A549 (cell line): ENCODE results near the gene CALR3. TPM values are rescaled to one million over a fixed set of nuclear protein-coding genes. Genes with fewer than 3 reads are reported as not detected.

Source experiments
- ATAC-seq, 2 experiments: fragments of 200-7000 bp in 1 of 2; fragments of >200 bp in 1 of 2; cut with Nextera tagmentation in 1 of 2; cut with Tn5 transposase in 1 of 2; 3 replicates each; pipeline versions ENCODE4 v1.8.0 to v1.9.1; 2018 to 2020; ENCODE audit warnings: mild to moderate bottlenecking in 1 of 2, moderate library complexity in 1 of 2
- CTCF ChIA-PET: fragments of 300-600 bp; sonication (Branson Sonifier 250); formaldehyde crosslinking; extraction: SDS; loops from one replicate; lab custom pipeline; 2021; ENCODE audit warnings: antibody characterized with exemption, inconsistent platforms; lab: Yijun Ruan, JAX
- POLR2A ChIA-PET: fragments of 350-600 bp; formaldehyde crosslinking; extraction: SDS; loops from one replicate; lab custom pipeline; 2021; ENCODE audit warnings: antibody characterized with exemption, inconsistent platforms; lab: Yijun Ruan, JAX
- DNase-seq, 2 experiments: peaks; one replicate each; pipeline versions ENCODE4 v3.0.0 to v3.0.0-alpha.2; 2011 to 2016; ENCODE audit warnings: low read depth in 1 of 2, low spot score in 1 of 2
- FAIRE-seq: peaks from 2 replicates; lab custom pipeline; 2011; peaks lifted over from hg19 to GRCh38; lab: Jason Lieb, UNC
- H3K27ac ChIP-seq, 2 experiments: fragments of >200 bp; sonication (Bioruptor Twin); formaldehyde crosslinking; 3 replicates each; pipeline ENCODE4 v1.5.1; 2016 to 2017
- H3K4me1 ChIP-seq: fragments of >200 bp; sonication (Bioruptor Twin); formaldehyde crosslinking; 3 replicates; pipeline ENCODE4 v1.6.1; 2016
- H3K4me2 ChIP-seq: fragments of >200 bp; sonication (Bioruptor Twin); formaldehyde crosslinking; 3 replicates; pipeline ENCODE4 v1.6.1; 2016
- H3K4me3 ChIP-seq: fragments of >200 bp; sonication (Bioruptor Twin); formaldehyde crosslinking; 3 replicates; pipeline ENCODE4 v1.5.1; 2016
- H3K9me3 ChIP-seq: fragments of >200 bp; sonication (Bioruptor Twin); formaldehyde crosslinking; 3 replicates; pipeline ENCODE4 v1.6.1; 2016
- ATOH8 ChIP-seq: fragments of 250-450 bp; sonication (Bioruptor Pico); IDR thresholded peaks from 2 replicates; pipeline ENCODE4 v1.5.0; 2020; ENCODE audit warnings: low read depth, mild to moderate bottlenecking, moderate library complexity
- CEBPB ChIP-seq, 2 experiments: fragments of >200 bp in 1 of 2; sonication (Bioruptor Twin) in 1 of 2; formaldehyde crosslinking in 1 of 2; IDR thresholded peaks; 2 replicates each; pipeline ENCODE4 v1.6.1; 2012 to 2016
- EHF ChIP-seq: fragments of 250-450 bp; sonication (Bioruptor Pico); IDR thresholded peaks from 2 replicates; pipeline ENCODE4 v1.5.0; 2020; ENCODE audit warnings: mild to moderate bottlenecking
- EP300 ChIP-seq, 2 experiments: fragments of >200 bp; sonication (Bioruptor Twin); formaldehyde crosslinking; IDR thresholded peaks; 2 replicates in 1 of 2; 3 replicates in 1 of 2; pipeline ENCODE4 v1.6.1; 2016 to 2017
- FOSL2 ChIP-seq, 2 experiments: fragments of 450-650 bp in 1 of 2; fragments of >200 bp in 1 of 2; sonication (Bioruptor Twin) in 1 of 2; formaldehyde crosslinking; IDR thresholded peaks; 2 replicates each; pipeline versions ENCODE4 v1.5.0 to v1.6.1; 2016 to 2020; ENCODE audit warnings: mild to moderate bottlenecking in 1 of 2, moderate library complexity in 1 of 2
- FOXS1 ChIP-seq: fragments of 250-450 bp; sonication (Bioruptor Pico); IDR thresholded peaks from 2 replicates; pipeline ENCODE4 v1.5.0; 2020; ENCODE audit warnings: mild to moderate bottlenecking, moderate library complexity
- HDAC2 ChIP-seq: fragments of 200-600 bp; sonication (generic); IDR thresholded peaks from 2 replicates; pipeline ENCODE4 v1.6.1; 2016
- HMGXB4 ChIP-seq: fragments of 250-450 bp; sonication (Bioruptor Pico); IDR thresholded peaks from 2 replicates; pipeline ENCODE4 v1.5.0; 2021; ENCODE audit warnings: mild to moderate bottlenecking, moderate library complexity, borderline replicate concordance
- HOXA7 ChIP-seq: fragments of 250-450 bp; sonication (Bioruptor Pico); IDR thresholded peaks from 2 replicates; pipeline ENCODE4 v1.5.0; 2020; ENCODE audit warnings: mild to moderate bottlenecking, moderate library complexity
- HOXB5 ChIP-seq: fragments of 250-450 bp; sonication (Bioruptor Pico); IDR thresholded peaks from 2 replicates; pipeline ENCODE4 v1.5.0; 2020; ENCODE audit warnings: mild to moderate bottlenecking, moderate library complexity
- MAFK ChIP-seq: fragments of 450-650 bp; IDR thresholded peaks from 2 replicates; pipeline ENCODE4 v1.6.1; 2014; ENCODE audit not compliant: partially characterized antibody
- MAZ ChIP-seq: fragments of 150-350 bp; IDR thresholded peaks from 2 replicates; pipeline ENCODE4 v1.6.1; 2014; ENCODE audit warnings: antibody characterized with exemption, low read depth, low read length, borderline replicate concordance
- NFE2L2 ChIP-seq: fragments of 150-350 bp; conservative IDR thresholded peaks from 2 replicates; pipeline ENCODE4 v1.6.1; 2014; ENCODE audit warnings: low read length
- RARB ChIP-seq: fragments of 250-450 bp; sonication (Bioruptor Pico); IDR thresholded peaks from 2 replicates; pipeline ENCODE4 v1.8.0; 2021; ENCODE audit warnings: mild to moderate bottlenecking, moderate library complexity
- SMC3 ChIP-seq: fragments of >200 bp; sonication (Bioruptor Twin); formaldehyde crosslinking; IDR thresholded peaks from 3 replicates; pipeline ENCODE4 v1.6.1; 2018; ENCODE audit warnings: inconsistent platforms
- SREBF2 ChIP-seq: fragments of 450-650 bp; IDR thresholded peaks from 2 replicates; pipeline ENCODE4 v1.6.1; 2014; ENCODE audit warnings: mild to moderate bottlenecking, moderate library complexity
- TFCP2L1 ChIP-seq: fragments of 250-450 bp; sonication (Bioruptor Pico); IDR thresholded peaks from 2 replicates; pipeline ENCODE4 v1.5.0; 2021; ENCODE audit warnings: mild to moderate bottlenecking
- USF2 ChIP-seq: fragments of 450-650 bp; IDR thresholded peaks from 2 replicates; pipeline ENCODE4 v1.6.1; 2014; ENCODE audit warnings: antibody characterized with exemption
- ZC3H11A ChIP-seq: fragments of 450-650 bp; IDR thresholded peaks from 2 replicates; pipeline ENCODE4 v1.6.1; 2014; ENCODE audit warnings: antibody characterized with exemption, mild to moderate bottlenecking
- ZFP36 ChIP-seq: fragments of 450-650 bp; IDR thresholded peaks from 2 replicates; pipeline ENCODE4 v1.6.1; 2014; ENCODE audit warnings: borderline replicate concordance; ENCODE audit not compliant: partially characterized antibody
- WGBS: methylation state at CpG from one replicate; pipeline ENCODE4 v1.1.6; 2017; ENCODE audit errors: missing lambda C conversion rate; 5-methylcytosine and 5-hydroxymethylcytosine counted together
- polyA plus RNA-seq, 4 experiments: library from polyadenylated mRNA; depleted of rRNA in 3 of 4; stranded (reverse); fragments of >200 nt; fragmentation: RNase III in 1 of 4; extraction: RNeasy Plus Mini Kit Qiagen cat#74134 plus additional on column Dnase treatment in 1 of 4; gene quantifications; 2 replicates in 3 of 4; 3 replicates in 1 of 4; pipeline ENCODE4 v1.2.3, GENCODE V29; 2011 to 2017
- TF ChIP-seq, protein P1 (sequence below): fragments of >200 bp; sonication (Bioruptor Twin); formaldehyde crosslinking; IDR thresholded peaks from 2 replicates; pipeline ENCODE4 v1.6.1; 2016
- TF ChIP-seq, protein P2 (sequence below): fragments of 150-350 bp; IDR thresholded peaks from 2 replicates; pipeline ENCODE4 v1.6.1; 2014; ENCODE audit warnings: low read depth, mild to moderate bottlenecking, low read length

CALR3 gene
- polyA plus RNA-seq, 2 of the 4 experiments (the other 2 are of a cell fraction), result 0.10 TPM; not detected in 1

DNA sequence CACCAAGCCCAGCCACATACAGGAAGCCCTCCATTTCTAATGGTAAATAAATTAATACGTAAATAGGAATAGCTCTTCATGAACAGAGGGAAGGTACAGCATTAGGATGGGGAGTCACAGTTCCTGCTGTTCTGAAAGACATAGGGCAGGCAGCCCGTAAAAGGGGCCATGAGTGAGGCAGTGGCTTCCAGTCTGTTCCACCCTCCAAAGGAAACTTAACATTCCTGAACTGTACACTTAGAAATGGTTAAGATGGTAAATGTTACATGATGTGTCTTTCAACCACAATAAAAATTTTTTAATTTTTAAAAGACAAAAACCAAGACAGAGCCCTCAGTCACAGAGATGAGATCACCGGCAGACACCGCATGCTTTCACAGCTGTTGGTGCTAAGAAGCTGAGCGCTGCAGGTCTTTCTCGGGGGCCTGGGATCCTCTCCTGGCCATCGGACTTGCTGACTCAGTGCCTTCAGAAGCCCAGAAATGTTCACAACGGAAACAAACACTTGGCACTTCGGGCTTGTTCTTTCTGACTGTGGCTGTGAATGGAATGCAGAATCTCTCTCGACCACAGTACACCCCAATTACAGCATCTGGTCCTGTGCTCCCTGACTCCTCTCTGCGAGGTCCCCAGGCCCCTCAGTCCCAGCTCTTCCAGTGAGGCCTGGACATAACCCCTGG is 60.6 kb downstream of the CALR3 start:
- Histone ChIP-seq H3K27ac (no peak overlapping the region), H3K4me3 (no peak overlapping the region), H3K4me2 (no peak overlapping the region), H3K9me3 (no peaks in the 10 kb centered on the region), H3K4me1 (no peaks in the 10 kb centered on the region)
- FAIRE-seq (no peak), ATAC-seq (no peak), DNase-seq (no peak)
- WGBS, result 81% methylated on average over 11 of the region's 11 CpGs
- ChIA-PET CTCF (interaction anchor here (0.8 kb wide), 1 partner anchor 18 kb away, joined by 3 read pairs; no protein-coding TSS in a partner anchor), POLR2A (no interaction called here)
- no peak for TF ChIP-seq MAZ
- no peak for TF ChIP-seq HOXB5 (CRISPR knock-in tag)
- TF ChIP-seq FOXS1 (CRISPR knock-in tag), result no peak
- TF ChIP-seq EHF, result no peak
- TF ChIP-seq NFE2L2, result no peak
- no peak for TF ChIP-seq ZFP36
- no peak for TF ChIP-seq ATOH8 (CRISPR knock-in tag)
- no peak for TF ChIP-seq CEBPB (IDR thresholded peaks at IDR 0.05)
- TF ChIP-seq, protein P1, sequence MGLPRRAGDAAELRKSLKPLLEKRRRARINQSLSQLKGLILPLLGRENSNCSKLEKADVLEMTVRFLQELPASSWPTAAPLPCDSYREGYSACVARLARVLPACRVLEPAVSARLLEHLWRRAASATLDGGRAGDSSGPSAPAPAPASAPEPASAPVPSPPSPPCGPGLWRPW, result no peak
- TF ChIP-seq, protein P2, sequence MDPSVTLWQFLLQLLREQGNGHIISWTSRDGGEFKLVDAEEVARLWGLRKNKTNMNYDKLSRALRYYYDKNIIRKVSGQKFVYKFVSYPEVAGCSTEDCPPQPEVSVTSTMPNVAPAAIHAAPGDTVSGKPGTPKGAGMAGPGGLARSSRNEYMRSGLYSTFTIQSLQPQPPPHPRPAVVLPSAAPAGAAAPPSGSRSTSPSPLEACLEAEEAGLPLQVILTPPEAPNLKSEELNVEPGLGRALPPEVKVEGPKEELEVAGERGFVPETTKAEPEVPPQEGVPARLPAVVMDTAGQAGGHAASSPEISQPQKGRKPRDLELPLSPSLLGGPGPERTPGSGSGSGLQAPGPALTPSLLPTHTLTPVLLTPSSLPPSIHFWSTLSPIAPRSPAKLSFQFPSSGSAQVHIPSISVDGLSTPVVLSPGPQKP, result no peak
- no peak for TF ChIP-seq SREBF2

DNA sequence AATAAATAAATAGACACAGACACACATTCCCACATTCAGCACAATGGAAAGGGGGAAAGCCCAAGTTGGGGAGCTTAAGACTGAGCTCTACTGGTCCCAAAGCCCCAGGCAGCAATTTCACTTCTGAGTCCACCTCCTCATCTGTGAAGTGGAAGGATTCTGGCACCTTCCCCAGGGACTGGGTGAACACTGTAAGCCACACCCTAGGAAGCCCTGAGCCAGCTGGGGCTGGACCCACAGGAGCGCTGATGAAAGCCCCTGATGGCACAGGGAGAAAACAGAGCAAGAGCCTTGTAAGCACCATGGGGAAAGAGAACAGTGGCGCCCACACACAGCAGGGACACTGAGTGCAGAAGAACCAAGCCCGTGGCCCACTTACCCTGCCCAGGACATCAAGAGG is 62.0 kb downstream of the CALR3 start:
- Histone ChIP-seq H3K4me1 (no peaks in the 10 kb centered on the region), H3K4me2 (no peak overlapping the region), H3K9me3 (no peaks in the 10 kb centered on the region), H3K4me3 (no peak overlapping the region), H3K27ac (no peak overlapping the region)
- POLR2A ChIA-PET, result no interaction called here
- TF ChIP-seq HOXA7 (CRISPR knock-in tag) (no peak), ZC3H11A (no peak), RARB (CRISPR knock-in tag) (no peak), USF2 (no peak), ZFP36 (no peak), SMC3 (no peak), SREBF2 (no peak), CEBPB (IDR thresholded peaks at IDR 0.05) (no peak), MAFK (no peak), EP300 (IDR thresholded peaks at IDR 0.05) (no peak), TFCP2L1 (no peak), MAZ (no peak), ATOH8 (CRISPR knock-in tag) (no peak), HDAC2 (no peak), FOSL2 (IDR thresholded peaks at IDR 0.05) (no peak), FOSL2 (CRISPR knock-in tag; IDR thresholded peaks at IDR 0.05) (no peak), HMGXB4 (CRISPR knock-in tag) (no peak)
- TF ChIP-seq, protein P2, result no peak
- WGBS, result 100% methylated on average over 3 of the region's 3 CpGs
- ATAC-seq (no peak), DNase-seq (no peak), FAIRE-seq (no peak)
- CTCF ChIA-PET, result no interaction called here
